ENCODE data around the gene FAM187B.

- TF ChIP-seq CTCF (IDR thresholded peaks at IDR 0.05) (no peak), POLR2A (IDR thresholded peaks at IDR 0.05) (no peak)
Measured at GRCh38 chr19:35236638-35237400, 8.3 kb upstream of the FAM187B start.
